Glutamatergic neuron (in vitro differentiated cells): ENCODE measurements around the gene FCRL3. TPM values are rescaled to one million over a fixed set of nuclear protein-coding genes. Genes with fewer than 3 reads are reported as not detected.

ENCODE experiments used
- DNase-seq: peaks from one replicate; pipeline ENCODE4 v3.0.0; 2022
- H3K27ac Mint-ChIP-seq: one replicate; pipeline ENCODE4 v1.8.0; 2020; ENCODE audit warnings: mild to moderate bottlenecking, mixed read lengths, inconsistent platforms; ENCODE audit not compliant: unreplicated experiment
- H3K27me3 Mint-ChIP-seq: one replicate; pipeline ENCODE4 v1.8.0; 2020; ENCODE audit warnings: mild to moderate bottlenecking, moderate library complexity, mixed read lengths, inconsistent platforms; ENCODE audit not compliant: unreplicated experiment
- H3K36me3 Mint-ChIP-seq: one replicate; pipeline ENCODE4 v1.8.0; 2020; ENCODE audit warnings: mild to moderate bottlenecking, mixed read lengths, inconsistent platforms; ENCODE audit not compliant: unreplicated experiment
- H3K4me1 Mint-ChIP-seq: one replicate; pipeline ENCODE4 v1.8.0; 2020; ENCODE audit warnings: mild to moderate bottlenecking, low read depth, mixed read lengths, inconsistent platforms; ENCODE audit not compliant: unreplicated experiment
- H3K4me3 Mint-ChIP-seq: one replicate; pipeline ENCODE4 v1.8.0; 2020; ENCODE audit warnings: mild to moderate bottlenecking, mixed read lengths, inconsistent platforms; ENCODE audit not compliant: unreplicated experiment
- H3K9me3 Mint-ChIP-seq: one replicate; pipeline ENCODE4 v1.8.0; 2020; ENCODE audit warnings: mild to moderate bottlenecking, moderate library complexity, mixed read lengths, inconsistent platforms; ENCODE audit not compliant: unreplicated experiment
- total RNA-seq: library from RNA; stranded (reverse); fragmentation: NEBNext Ultra II Directional; extraction: Animal tissue kit (Norgen Biotek cat#: 25700); gene quantifications from one replicate; pipeline ENCODE4 v1.2.1, GENCODE V29; 2021; ENCODE audit not compliant: unreplicated experiment
- TF ChIP-seq, protein P1 (sequence below): fragments of 200-600 bp; sonication (generic); IDR thresholded peaks from one replicate; pipeline ENCODE4 v1.5.0; 2021; ENCODE audit not compliant: partially characterized antibody, unreplicated experiment

The FCRL3 gene
- total RNA-seq, 1 donor from 2014 or later, result not detected

DNA sequence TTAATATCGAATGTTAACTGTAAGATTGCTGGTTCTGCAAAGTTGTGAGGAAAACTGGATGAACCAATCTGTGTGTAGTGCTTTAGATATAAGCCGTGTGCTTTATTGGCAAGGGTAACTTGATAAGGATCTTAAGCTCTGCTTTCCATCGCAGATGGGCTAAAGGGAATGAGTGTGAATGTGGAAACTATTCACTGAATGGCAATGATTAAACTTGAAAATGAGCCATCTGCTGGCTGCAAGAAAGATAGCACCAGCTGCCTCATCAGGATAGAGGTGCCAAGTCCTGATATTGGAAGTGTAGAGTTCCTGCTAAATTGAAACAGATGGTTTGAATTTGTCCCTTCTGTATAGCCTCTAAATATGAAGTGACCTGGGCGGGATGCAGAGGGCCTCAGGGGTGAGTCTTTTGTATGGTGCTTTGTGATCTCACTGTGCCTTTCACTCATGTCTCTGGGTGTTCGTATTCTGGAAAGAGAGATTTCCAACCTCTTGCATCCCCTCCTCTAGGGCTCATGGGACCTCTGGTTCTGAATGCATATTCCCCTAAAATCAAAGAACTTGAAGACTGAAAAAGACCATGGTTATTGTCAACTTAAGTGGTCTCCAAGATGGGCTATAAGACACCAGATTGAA is 9.2 kb downstream of the FCRL3 start:
- peaks cover 12% of the 10 kb centered on the region for H3K4me1 Mint-ChIP-seq
- H3K4me3 Mint-ChIP-seq, result no peak overlapping the region
- H3K36me3 Mint-ChIP-seq, result peaks cover 4% of the 10 kb centered on the region
- TF ChIP-seq, protein P1, sequence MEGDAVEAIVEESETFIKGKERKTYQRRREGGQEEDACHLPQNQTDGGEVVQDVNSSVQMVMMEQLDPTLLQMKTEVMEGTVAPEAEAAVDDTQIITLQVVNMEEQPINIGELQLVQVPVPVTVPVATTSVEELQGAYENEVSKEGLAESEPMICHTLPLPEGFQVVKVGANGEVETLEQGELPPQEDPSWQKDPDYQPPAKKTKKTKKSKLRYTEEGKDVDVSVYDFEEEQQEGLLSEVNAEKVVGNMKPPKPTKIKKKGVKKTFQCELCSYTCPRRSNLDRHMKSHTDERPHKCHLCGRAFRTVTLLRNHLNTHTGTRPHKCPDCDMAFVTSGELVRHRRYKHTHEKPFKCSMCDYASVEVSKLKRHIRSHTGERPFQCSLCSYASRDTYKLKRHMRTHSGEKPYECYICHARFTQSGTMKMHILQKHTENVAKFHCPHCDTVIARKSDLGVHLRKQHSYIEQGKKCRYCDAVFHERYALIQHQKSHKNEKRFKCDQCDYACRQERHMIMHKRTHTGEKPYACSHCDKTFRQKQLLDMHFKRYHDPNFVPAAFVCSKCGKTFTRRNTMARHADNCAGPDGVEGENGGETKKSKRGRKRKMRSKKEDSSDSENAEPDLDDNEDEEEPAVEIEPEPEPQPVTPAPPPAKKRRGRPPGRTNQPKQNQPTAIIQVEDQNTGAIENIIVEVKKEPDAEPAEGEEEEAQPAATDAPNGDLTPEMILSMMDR, result peak; percentile 31
- no peak for DNase-seq
- no peaks in the 10 kb centered on the region for H3K9me3 Mint-ChIP-seq
- peaks cover 2% of the 10 kb centered on the region for H3K27me3 Mint-ChIP-seq
- peak overlapping the region; percentile 41 for H3K27ac Mint-ChIP-seq

DNA sequence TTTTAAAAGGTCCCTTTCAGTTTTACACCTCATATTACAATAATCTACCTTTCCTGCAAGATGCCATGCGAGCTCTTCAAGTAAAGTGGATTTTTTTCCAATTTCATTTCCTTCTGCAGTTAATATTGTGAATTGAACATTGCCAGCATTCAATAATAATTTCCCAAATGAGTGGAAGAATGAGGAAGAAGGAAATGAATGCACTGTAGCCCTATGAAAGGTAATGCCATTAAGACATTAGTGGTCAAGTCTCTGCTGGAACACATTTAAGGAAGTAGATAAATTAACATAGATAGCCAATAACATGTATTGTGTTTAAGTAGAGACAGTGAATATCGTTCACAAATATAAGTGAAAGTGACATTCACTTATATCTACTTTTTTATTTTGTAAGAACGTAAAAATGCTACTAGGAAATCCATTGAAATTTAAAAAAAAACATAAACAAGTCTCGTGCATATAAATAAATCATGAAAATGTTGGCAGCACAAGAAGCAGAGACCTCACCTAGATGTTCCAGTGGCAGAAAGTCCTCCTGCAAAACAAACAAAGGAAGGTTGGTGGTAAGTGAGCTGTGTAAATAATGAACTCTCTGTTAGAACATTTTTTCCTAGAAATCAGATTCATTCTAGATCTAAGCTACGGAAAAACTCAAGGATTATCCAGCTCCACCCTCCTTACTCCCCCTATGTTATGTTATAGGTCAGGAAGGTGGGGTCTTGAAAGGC is 17.7 kb downstream of the FCRL3 start:
- no peak for DNase-seq
- H3K36me3 Mint-ChIP-seq, result no peaks in the 10 kb centered on the region
- H3K4me1 Mint-ChIP-seq, result no peaks in the 10 kb centered on the region
- no peak overlapping the region for H3K27ac Mint-ChIP-seq
- H3K27me3 Mint-ChIP-seq, result peaks cover 2% of the 10 kb centered on the region
- H3K4me3 Mint-ChIP-seq, result no peak overlapping the region
- no peaks in the 10 kb centered on the region for H3K9me3 Mint-ChIP-seq
- TF ChIP-seq, protein P1, result no peak

DNA sequence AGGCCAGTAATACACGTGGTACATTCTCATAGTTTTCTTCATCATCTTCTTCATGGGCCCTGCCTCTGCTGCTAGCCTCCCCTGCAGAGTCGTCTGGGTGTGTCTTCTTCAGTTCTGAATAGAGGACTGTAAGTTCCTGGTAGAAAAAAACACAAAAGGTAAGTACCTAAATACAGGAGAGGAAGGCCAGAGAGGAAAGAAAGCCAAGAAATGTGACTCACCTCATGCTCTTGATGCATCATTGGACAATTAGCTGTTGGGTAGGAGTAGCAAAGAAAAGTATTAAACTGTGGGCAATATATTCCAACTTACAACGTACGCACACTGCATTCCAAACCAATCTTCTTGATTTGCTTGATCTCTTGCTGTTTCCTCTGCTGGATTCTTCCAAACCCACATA is 21.8 kb downstream of the FCRL3 start:
- H3K4me3 Mint-ChIP-seq, result no peak overlapping the region
- no peak for DNase-seq
- H3K4me1 Mint-ChIP-seq, result no peaks in the 10 kb centered on the region
- no peak overlapping the region for H3K27ac Mint-ChIP-seq
- H3K9me3 Mint-ChIP-seq, result peaks cover 3% of the 10 kb centered on the region
- peaks cover 2% of the 10 kb centered on the region for H3K27me3 Mint-ChIP-seq
- peaks cover 9% of the 10 kb centered on the region for H3K36me3 Mint-ChIP-seq
- TF ChIP-seq, protein P1, result no peak

DNA sequence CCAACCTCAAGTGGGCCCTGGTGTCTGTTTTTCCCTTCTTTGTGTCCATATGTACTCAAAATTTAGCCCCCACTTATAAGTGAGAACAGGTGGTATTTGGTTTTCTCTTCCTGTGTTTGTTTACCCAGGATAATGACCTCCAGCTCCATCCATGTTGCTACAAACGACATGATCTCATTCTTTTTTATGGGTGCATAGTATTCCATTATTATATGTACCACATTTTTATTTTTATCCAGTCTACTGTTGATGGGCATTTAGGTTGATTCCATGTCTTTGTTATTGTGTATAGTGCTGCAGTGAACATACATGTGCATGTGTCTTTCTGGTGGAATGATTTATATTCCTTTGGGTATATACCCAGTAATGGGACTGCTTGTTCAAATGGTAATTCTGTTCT is 27.6 kb downstream of the FCRL3 start:
- TF ChIP-seq, protein P1, result no peak
- Mint-ChIP-seq H3K27ac (no peak overlapping the region), H3K9me3 (peaks cover 3% of the 10 kb centered on the region)

DNA sequence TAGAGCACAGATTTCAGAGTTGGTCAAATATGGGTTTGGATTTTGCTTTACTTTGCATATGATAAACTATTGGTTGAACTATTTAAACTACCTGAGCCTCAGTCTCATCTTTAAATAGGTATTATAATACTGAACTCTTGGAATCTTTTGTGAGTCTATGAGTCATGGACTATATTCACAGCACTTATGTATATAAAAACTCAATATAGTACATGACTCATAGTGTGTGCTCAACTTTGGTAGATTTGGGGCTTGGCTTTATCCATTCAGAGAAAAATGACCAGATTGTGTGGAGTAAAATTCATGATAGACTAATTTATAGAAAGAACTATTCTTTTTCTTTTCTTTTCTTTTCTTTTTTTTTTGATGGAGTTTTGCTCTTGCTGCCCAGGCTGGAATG is 28.7 kb downstream of the FCRL3 start:
- Mint-ChIP-seq H3K4me1 (no peaks in the 10 kb centered on the region), H3K27ac (no peak overlapping the region), H3K4me3 (no peak overlapping the region), H3K9me3 (peaks cover 4% of the 10 kb centered on the region), H3K36me3 (peaks cover 9% of the 10 kb centered on the region), H3K27me3 (no peaks in the 10 kb centered on the region)
- no peak for DNase-seq
- TF ChIP-seq, protein P1, result no peak

More for the DNA sequence above, 27.6 kb downstream of the FCRL3 start:
- no peak for DNase-seq
- H3K4me3 Mint-ChIP-seq, result no peak overlapping the region
- H3K36me3 Mint-ChIP-seq, result peaks cover 9% of the 10 kb centered on the region
- H3K27me3 Mint-ChIP-seq, result no peaks in the 10 kb centered on the region
- no peaks in the 10 kb centered on the region for H3K4me1 Mint-ChIP-seq
